ENCODE results near the gene PIGU.
"Not testable (repeated sequence)": the region's sequence is repeated elsewhere in the genome, so short reads cannot be mapped to it uniquely, and the experiment has no call there.

DNA sequence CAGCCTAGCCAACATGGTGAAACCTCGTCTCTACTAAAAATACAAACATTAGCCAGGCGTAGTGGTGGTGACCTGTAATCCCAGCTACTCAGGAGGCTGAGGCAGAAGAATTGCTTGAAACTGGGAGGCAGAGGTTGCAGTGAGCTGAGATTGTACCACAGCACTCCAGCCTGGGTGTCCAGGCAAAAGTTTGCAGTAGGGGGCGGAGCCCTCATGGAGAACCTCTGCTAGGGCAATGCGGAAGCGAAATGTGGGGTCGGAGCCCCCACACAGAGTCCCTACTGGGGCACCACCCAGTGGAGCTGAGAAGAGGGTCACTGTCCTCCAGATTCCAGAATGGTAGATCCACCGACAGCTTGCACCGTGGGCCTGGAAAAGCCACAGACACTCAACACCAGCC lies 60.0 kb downstream of the PIGU start:
- TF ChIP-seq, protein P1, sequence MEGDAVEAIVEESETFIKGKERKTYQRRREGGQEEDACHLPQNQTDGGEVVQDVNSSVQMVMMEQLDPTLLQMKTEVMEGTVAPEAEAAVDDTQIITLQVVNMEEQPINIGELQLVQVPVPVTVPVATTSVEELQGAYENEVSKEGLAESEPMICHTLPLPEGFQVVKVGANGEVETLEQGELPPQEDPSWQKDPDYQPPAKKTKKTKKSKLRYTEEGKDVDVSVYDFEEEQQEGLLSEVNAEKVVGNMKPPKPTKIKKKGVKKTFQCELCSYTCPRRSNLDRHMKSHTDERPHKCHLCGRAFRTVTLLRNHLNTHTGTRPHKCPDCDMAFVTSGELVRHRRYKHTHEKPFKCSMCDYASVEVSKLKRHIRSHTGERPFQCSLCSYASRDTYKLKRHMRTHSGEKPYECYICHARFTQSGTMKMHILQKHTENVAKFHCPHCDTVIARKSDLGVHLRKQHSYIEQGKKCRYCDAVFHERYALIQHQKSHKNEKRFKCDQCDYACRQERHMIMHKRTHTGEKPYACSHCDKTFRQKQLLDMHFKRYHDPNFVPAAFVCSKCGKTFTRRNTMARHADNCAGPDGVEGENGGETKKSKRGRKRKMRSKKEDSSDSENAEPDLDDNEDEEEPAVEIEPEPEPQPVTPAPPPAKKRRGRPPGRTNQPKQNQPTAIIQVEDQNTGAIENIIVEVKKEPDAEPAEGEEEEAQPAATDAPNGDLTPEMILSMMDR (IDR thresholded peaks at IDR 0.05): not testable (repeated sequence)
- TF ChIP-seq POLR2A, POLR2AphosphoS5, EP300 (IDR thresholded peaks at IDR 0.05): not testable (repeated sequence)

All from stomach (tissue), 4 donors.